NCI-H2196 (cell line): ENCODE results near the gene FBXW5.

Experiments
- DNase-seq: peaks from one replicate; lab custom pipeline; 2025; ENCODE audit not compliant: unreplicated experiment; lab: John Stamatoyannopoulos, UW

The FBXW5 gene

GRCh38 chr9:136962163-136962562 is 17.6 kb upstream of the FBXW5 start:
- no peak for DNase-seq

GRCh38 chr9:136961279-136962065 is 16.9 kb upstream of the FBXW5 start:
- DNase-seq, result no peak

- no peak for DNase-seq
Observed at GRCh38 chr9:136960938-136961275, 16.4 kb upstream of the FBXW5 start.

GRCh38 chr9:136960212-136960937 is 15.8 kb upstream of the FBXW5 start:
- DNase-seq, result no peak

- DNase-seq, result no peak
Observed at GRCh38 chr9:136958898-136959850, 14.6 kb upstream of the FBXW5 start.

- no peak for DNase-seq
Observed at GRCh38 chr9:136958473-136958872, 13.9 kb upstream of the FBXW5 start.

GRCh38 chr9:136957901-136958300 is 13.4 kb upstream of the FBXW5 start:
- DNase-seq, result no peak

- no peak for DNase-seq
Observed at GRCh38 chr9:136957461-136957860, 12.9 kb upstream of the FBXW5 start.

- no peak for DNase-seq
Observed at GRCh38 chr9:136956604-136957003, 12.1 kb upstream of the FBXW5 start.

GRCh38 chr9:136955943-136956335 is 11.4 kb upstream of the FBXW5 start:
- no peak for DNase-seq

- DNase-seq, result no peak
Observed at GRCh38 chr9:136955202-136955942, 10.8 kb upstream of the FBXW5 start.

GRCh38 chr9:136954270-136955083 is 9.9 kb upstream of the FBXW5 start:
- no peak for DNase-seq

- DNase-seq, result no peak
Observed at GRCh38 chr9:136953771-136954269, 9.3 kb upstream of the FBXW5 start.

- no peak for DNase-seq
Observed at GRCh38 chr9:136952876-136953770, 8.6 kb upstream of the FBXW5 start.

- DNase-seq, result no peak
Observed at GRCh38 chr9:136952321-136952850, 7.8 kb upstream of the FBXW5 start.

- DNase-seq, result peak; percentile 17
Observed at GRCh38 chr9:136951541-136952320, 7.2 kb upstream of the FBXW5 start, which contains the start of gene LCN12. LCN12 (plus strand) TSS chr9:136952273; CDS start chr9:136952328, 55 bp downstream.

GRCh38 chr9:136950656-136951276 is 6.2 kb upstream of the FBXW5 start:
- DNase-seq, result no peak
